Sigmoid colon (tissue), 7 donors: ENCODE results near the gene ERG28. TPM values are rescaled to one million over a fixed set of nuclear protein-coding genes. Genes with fewer than 3 reads are reported as not detected.
A peak's percentile ranks its signal among the peaks of the same experiment; 100 is the strongest.

Experiments
- DNase-seq: peaks from one replicate; pipeline ENCODE4 v3.0.0-alpha.2; 2019
- H3K27ac ChIP-seq, 4 donors: fragments of 200-600 bp; sonication (generic); one replicate each; pipeline ENCODE4 v1.5.1; 2016 to 2019; ENCODE audit warnings: mild to moderate bottlenecking in 1 of 4
- H3K27me3 ChIP-seq, 3 donors: fragments of 200-600 bp; sonication (generic); one replicate each; pipeline ENCODE4 v1.5.1; 2019; ENCODE audit warnings: mild to moderate bottlenecking in 1 of 3
- H3K36me3 ChIP-seq, 4 donors: fragments of 200-600 bp; sonication (generic); one replicate each; pipeline ENCODE4 v1.5.1; 2016 to 2019
- H3K4me1 ChIP-seq, 4 donors: fragments of 200-600 bp; sonication (generic); one replicate each; pipeline ENCODE4 v1.5.1; 2017 to 2019
- H3K4me3 ChIP-seq, 4 donors: fragments of 200-600 bp; sonication (generic); one replicate each; pipeline ENCODE4 v1.5.1; 2017 to 2019; ENCODE audit warnings: mild to moderate bottlenecking in 2 of 4, moderate library complexity in 1 of 4
- H3K9me3 ChIP-seq, 4 donors: fragments of 200-600 bp in 3 of 4; sonication (generic) in 3 of 4; one replicate each; pipeline versions ENCODE4 v1.5.1 to v1.6.1; 2013 to 2019
- CTCF ChIP-seq, 4 experiments: fragments of 450-650 bp in 3 of 4; fragments of 200-600 bp in 1 of 4; IDR thresholded peaks; one replicate each; pipeline ENCODE4 v1.5.1; 2016 to 2019; ENCODE audit warnings: antibody characterized with exemption in 4 of 4, mild to moderate bottlenecking in 3 of 4, moderate library complexity in 2 of 4
- EP300 ChIP-seq, 4 donors: sonication (generic); formaldehyde crosslinking; IDR thresholded peaks; one replicate each; pipeline ENCODE4 v1.6.1; 2017; ENCODE audit warnings: antibody characterized with exemption in 4 of 4
- POLR2A ChIP-seq, 2 donors: fragments of 450-650 bp; IDR thresholded peaks; one replicate each; pipeline ENCODE4 v1.6.1; 2016; ENCODE audit warnings: antibody characterized with exemption in 2 of 2, mild to moderate bottlenecking in 2 of 2, moderate library complexity in 2 of 2
- POLR2AphosphoS5 ChIP-seq, 4 donors: sonication (generic); formaldehyde crosslinking; IDR thresholded peaks; one replicate each; pipeline ENCODE4 v1.6.1; 2017; ENCODE audit warnings: antibody characterized with exemption in 4 of 4
- WGBS, 2 donors: extraction: QIAGEN DNeasy Blood & Tissue Kit; methylation state at CpG; one replicate each; pipeline ENCODE4 v1.1.7; 2013; 5-methylcytosine and 5-hydroxymethylcytosine counted together
- intact Hi-C: fragments of 100-400 bp; cut with DNase I; formaldehyde crosslinking; loops from one replicate; pipeline ENCODE4 v1.15.1; 2023
- polyA plus RNA-seq, 3 donors: library from polyadenylated mRNA; stranded (reverse); fragments of 200-250 nt; gene quantifications; one replicate each; pipeline ENCODE4 v1.2.3, GENCODE V29; 2013
- total RNA-seq, 4 donors: library from RNA; depleted of rRNA; stranded (reverse); fragments of >200 nt; gene quantifications; one replicate each; pipeline ENCODE4 v1.1.0, GENCODE V29; 2016
- donor health status: healthy with polysubstance abuse.
- donor health status: Bipolar disorder and iron deficiency.
- donor health status: healthy.

The ERG28 gene
- total and polyA plus RNA-seq, 7 donors = 5.0 to 25.3 (median 8.9) TPM

- Histone ChIP-seq H3K4me1 (no peaks in the 10 kb centered on the region), H3K4me3 (no peak overlapping the region), H3K27ac (no peak overlapping the region), H3K9me3 (no peaks in the 10 kb centered on the region), H3K36me3 (no peaks in the 10 kb centered on the region), H3K27me3 (no peaks in the 10 kb centered on the region)
- DNase-seq = no peak
- TF ChIP-seq CTCF (IDR thresholded peaks at IDR 0.05) = no peak
- no peak for TF ChIP-seq EP300 (IDR thresholded peaks at IDR 0.05)
- no peak for TF ChIP-seq POLR2AphosphoS5 (IDR thresholded peaks at IDR 0.05)
- no peak for TF ChIP-seq POLR2A (IDR thresholded peaks at IDR 0.05)
- 80 to 88% methylated on average over 6 of the region's 6 CpGs for WGBS, 2 donors
- intact Hi-C loops = no loop called here
Measured at GRCh38 chr14:75630695-75631452, 29.8 kb downstream of the ERG28 start.

- H3K36me3 ChIP-seq = no peaks in the 10 kb centered on the region
- H3K9me3 ChIP-seq = no peaks in the 10 kb centered on the region
- no peaks in the 10 kb centered on the region for H3K27me3 ChIP-seq
- no peaks in the 10 kb centered on the region for H3K4me1 ChIP-seq
- no peak overlapping the region for H3K27ac ChIP-seq
- DNase-seq = no peak
- no peak overlapping the region for H3K4me3 ChIP-seq
- 91 to 93% methylated on average over 3 of the region's 3 CpGs for WGBS, 2 donors
- TF ChIP-seq EP300 (IDR thresholded peaks at IDR 0.05) = no peak
- no peak for TF ChIP-seq POLR2A (IDR thresholded peaks at IDR 0.05)
- TF ChIP-seq POLR2AphosphoS5 (IDR thresholded peaks at IDR 0.05) = no peak
- no peak for TF ChIP-seq CTCF (IDR thresholded peaks at IDR 0.05)
- intact Hi-C loops = no loop called here
Measured at GRCh38 chr14:75628816-75629215, 31.9 kb downstream of the ERG28 start.

GRCh38 chr14:75627406-75627805, 33.3 kb downstream of the ERG28 start:
- Histone ChIP-seq H3K27me3 (no peaks in the 10 kb centered on the region), H3K4me1 (no peaks in the 10 kb centered on the region), H3K36me3 (no peaks in the 10 kb centered on the region), H3K27ac (peak overlapping the region in 1 of 4 donors; percentile 14), H3K9me3 (no peaks in the 10 kb centered on the region), H3K4me3 (no peak overlapping the region)
- intact Hi-C loops = no loop called here
- WGBS, 2 donors = 47 to 70% methylated on average over 4 of the region's 4 CpGs
- no peak for DNase-seq
- TF ChIP-seq EP300 (IDR thresholded peaks at IDR 0.05) (no peak), POLR2AphosphoS5 (IDR thresholded peaks at IDR 0.05) (no peak), CTCF (IDR thresholded peaks at IDR 0.05) (no peak), POLR2A (IDR thresholded peaks at IDR 0.05) (no peak)

- 76 to 88% methylated on average over 3 of the region's 3 CpGs for WGBS, 2 donors
- TF ChIP-seq CTCF (IDR thresholded peaks at IDR 0.05) (no peak), EP300 (IDR thresholded peaks at IDR 0.05) (no peak), POLR2A (IDR thresholded peaks at IDR 0.05) (no peak), POLR2AphosphoS5 (IDR thresholded peaks at IDR 0.05) (no peak)
- no peak for DNase-seq
- no peaks in the 10 kb centered on the region for H3K9me3 ChIP-seq
- H3K27ac ChIP-seq = peak overlapping the region in 1 of 4 donors; percentile 14
- no peaks in the 10 kb centered on the region for H3K4me1 ChIP-seq
- no peak overlapping the region for H3K4me3 ChIP-seq
- no peaks in the 10 kb centered on the region for H3K36me3 ChIP-seq
- no peaks in the 10 kb centered on the region for H3K27me3 ChIP-seq
- intact Hi-C loops = no loop called here
Measured at GRCh38 chr14:75626863-75627262, 33.8 kb downstream of the ERG28 start.

GRCh38 chr14:75626396-75626795, 34.3 kb downstream of the ERG28 start:
- H3K4me1 ChIP-seq = no peaks in the 10 kb centered on the region
- no peaks in the 10 kb centered on the region for H3K36me3 ChIP-seq
- TF ChIP-seq POLR2A (IDR thresholded peaks at IDR 0.05) = no peak
- TF ChIP-seq POLR2AphosphoS5 (IDR thresholded peaks at IDR 0.05) = no peak
- TF ChIP-seq CTCF (IDR thresholded peaks at IDR 0.05) = no peak
- no peak for TF ChIP-seq EP300 (IDR thresholded peaks at IDR 0.05)

More at GRCh38 chr14:75626396-75626795, 34.3 kb downstream of the ERG28 start:
- Histone ChIP-seq H3K27me3 (no peaks in the 10 kb centered on the region), H3K4me3 (no peak overlapping the region), H3K9me3 (no peaks in the 10 kb centered on the region), H3K27ac (no peak overlapping the region)
- no peak for DNase-seq
- WGBS, 2 donors = 94 to 95% methylated on average over 3 of the region's 3 CpGs
- intact Hi-C loops = no loop called here
